GM12892 (cell line): ENCODE data around the gene CDK12.
"Not testable (repeated sequence)": the region's sequence is repeated elsewhere in the genome, so short reads cannot be mapped to it uniquely, and the experiment has no call there.

ENCODE experiments used
- DNase-seq: peaks from one replicate; pipeline ENCODE4 v3.0.0; 2011; ENCODE audit not compliant: insufficient read length
- FAIRE-seq: peaks from 2 replicates; lab custom pipeline; 2011; peaks lifted over from hg19 to GRCh38; lab: Jason Lieb, UNC
- POLR2A ChIP-seq: IDR thresholded peaks from 2 replicates; pipeline ENCODE4 v1.6.1; 2011; ENCODE audit warnings: low read depth, low read length, control low read depth
- POLR2AphosphoS5 ChIP-seq: IDR thresholded peaks from 2 replicates; pipeline ENCODE4 v1.6.1; 2011; ENCODE audit warnings: low read depth, low read length, control low read depth
- TAF1 ChIP-seq: IDR thresholded peaks from 2 replicates; pipeline ENCODE4 v1.6.1; 2011; ENCODE audit warnings: low read depth, mild to moderate bottlenecking, control low read depth, low read length, borderline replicate concordance

Gene CDK12

GRCh38 chr17:39517224-39517623 is 55.9 kb downstream of the CDK12 start:
- TF ChIP-seq POLR2A (no peak), POLR2AphosphoS5 (no peak), TAF1 (no peak)
- FAIRE-seq (no peak), DNase-seq (no peak)

DNA sequence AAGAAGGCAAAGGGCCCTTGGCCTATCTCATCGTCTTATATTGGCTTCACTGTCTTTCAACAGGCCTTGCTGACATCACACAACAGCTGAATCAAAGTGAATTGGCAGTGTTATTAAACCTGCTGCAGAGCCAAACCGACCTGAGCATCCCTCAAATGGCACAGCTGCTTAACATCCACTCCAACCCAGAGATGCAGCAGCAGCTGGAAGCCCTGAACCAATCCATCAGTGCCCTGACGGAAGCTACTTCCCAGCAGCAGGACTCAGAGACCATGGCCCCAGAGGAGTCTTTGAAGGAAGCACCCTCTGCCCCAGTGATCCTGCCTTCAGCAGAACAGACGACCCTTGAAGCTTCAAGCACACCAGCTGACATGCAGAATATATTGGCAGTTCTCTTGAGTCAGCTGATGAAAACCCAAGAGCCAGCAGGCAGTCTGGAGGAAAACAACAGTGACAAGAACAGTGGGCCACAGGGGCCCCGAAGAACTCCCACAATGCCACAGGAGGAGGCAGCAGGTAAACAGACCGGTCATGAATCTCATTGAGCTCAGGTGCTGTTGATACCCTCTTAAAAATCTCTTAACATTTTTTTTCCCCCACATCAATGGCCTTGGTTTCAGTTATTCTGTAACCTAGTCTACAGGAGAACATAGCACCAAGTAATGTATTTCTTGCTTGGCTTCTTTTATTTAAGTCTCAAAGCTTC is 64.7 kb downstream of the CDK12 start:
- DNase-seq (no peak), FAIRE-seq (no peak)
- TF ChIP-seq POLR2A = no peak
- TF ChIP-seq TAF1 = no peak

DNA sequence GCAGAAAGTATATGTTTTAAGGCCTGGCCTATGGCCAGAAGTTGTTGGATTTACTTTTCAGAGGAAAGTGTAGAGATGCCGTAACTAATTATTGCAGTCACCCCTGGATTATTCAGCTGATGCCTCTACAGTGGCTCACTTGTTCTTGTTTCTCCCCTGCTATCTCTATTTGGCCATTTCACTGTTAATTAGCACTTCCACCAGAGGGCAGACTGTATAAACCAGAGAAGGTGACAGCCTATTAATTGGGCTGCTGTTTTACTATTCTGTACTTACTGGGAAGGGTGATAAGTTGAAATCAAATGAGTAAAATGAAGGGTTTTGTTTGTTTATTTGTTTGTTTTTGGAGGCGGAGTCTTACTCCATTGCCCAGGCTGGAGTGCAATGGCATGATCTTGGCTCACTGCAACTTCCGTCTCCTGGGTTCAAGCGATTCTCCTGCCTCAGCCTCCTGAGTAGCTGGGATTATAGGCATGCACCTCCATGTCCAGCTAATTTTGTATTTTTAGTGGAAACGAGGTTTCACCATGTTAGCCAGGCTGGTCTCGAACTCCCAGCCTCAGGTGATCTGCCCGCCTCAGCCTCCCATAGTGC is 66.0 kb downstream of the CDK12 start:
- DNase-seq = no peak
- no peak for FAIRE-seq
- TF ChIP-seq POLR2A = no peak
- TF ChIP-seq TAF1 = no peak
- no peak for TF ChIP-seq POLR2AphosphoS5

DNA sequence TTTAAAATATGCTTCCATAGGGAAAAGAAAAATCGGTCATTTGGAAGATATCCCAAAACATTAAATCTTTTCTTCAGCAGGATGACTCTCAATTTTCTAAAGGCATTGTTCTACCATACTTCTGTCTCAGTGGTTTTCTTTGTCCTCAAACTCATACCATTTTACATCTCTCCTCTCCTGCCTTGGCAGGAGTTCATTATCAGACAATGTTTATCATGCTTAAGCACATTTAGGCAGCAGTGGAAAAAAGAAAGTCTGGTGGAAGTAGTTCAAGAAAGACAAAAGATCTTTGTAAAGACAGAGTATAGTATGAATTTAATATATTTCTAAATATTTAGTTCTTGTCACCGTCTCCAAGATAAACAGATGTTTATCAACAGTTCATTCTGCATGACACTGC is 68.2 kb downstream of the CDK12 start:
- FAIRE-seq (no peak), DNase-seq (no peak)
- TF ChIP-seq POLR2A (no peak), TAF1 (no peak), POLR2AphosphoS5 (no peak)

DNA sequence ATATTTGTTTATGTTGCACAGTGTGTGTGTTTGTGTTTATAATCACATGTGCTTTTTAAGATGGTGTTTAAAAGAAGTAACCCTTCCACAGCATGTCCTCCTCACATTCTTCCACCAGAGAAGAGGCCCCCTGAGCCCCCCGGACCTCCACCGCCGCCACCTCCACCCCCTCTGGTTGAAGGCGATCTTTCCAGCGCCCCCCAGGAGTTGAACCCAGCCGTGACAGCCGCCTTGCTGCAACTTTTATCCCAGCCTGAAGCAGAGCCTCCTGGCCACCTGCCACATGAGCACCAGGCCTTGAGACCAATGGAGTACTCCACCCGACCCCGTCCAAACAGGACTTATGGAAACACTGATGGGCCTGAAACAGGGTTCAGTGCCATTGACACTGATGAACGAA is 69.2 kb downstream of the CDK12 start:
- DNase-seq (no peak), FAIRE-seq (no peak)
- TF ChIP-seq TAF1 = no peak
- TF ChIP-seq POLR2AphosphoS5 = no peak
- TF ChIP-seq POLR2A = no peak

GRCh38 chr17:39531252-39531651 is 70.0 kb downstream of the CDK12 start:
- FAIRE-seq = no peak
- TF ChIP-seq POLR2AphosphoS5 (no peak), TAF1 (no peak), POLR2A (no peak)
- no peak for DNase-seq

DNA sequence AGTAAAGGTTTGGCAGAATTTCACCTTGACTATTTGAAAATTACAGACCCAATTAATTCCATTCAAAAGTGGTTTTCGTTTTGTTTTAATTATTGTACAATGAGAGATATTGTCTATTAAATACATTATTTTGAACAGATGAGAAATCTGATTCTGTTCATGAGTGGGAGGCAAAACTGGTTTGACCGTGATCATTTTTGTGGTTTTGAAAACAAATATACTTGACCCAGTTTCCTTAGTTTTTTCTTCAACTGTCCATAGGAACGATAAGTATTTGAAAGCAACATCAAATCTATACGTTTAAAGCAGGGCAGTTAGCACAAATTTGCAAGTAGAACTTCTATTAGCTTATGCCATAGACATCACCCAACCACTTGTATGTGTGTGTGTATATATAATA is 72.6 kb downstream of the CDK12 start:
- FAIRE-seq (no peak), DNase-seq (no peak)
- TF ChIP-seq POLR2A (no peak), POLR2AphosphoS5 (no peak), TAF1 (no peak)

DNA sequence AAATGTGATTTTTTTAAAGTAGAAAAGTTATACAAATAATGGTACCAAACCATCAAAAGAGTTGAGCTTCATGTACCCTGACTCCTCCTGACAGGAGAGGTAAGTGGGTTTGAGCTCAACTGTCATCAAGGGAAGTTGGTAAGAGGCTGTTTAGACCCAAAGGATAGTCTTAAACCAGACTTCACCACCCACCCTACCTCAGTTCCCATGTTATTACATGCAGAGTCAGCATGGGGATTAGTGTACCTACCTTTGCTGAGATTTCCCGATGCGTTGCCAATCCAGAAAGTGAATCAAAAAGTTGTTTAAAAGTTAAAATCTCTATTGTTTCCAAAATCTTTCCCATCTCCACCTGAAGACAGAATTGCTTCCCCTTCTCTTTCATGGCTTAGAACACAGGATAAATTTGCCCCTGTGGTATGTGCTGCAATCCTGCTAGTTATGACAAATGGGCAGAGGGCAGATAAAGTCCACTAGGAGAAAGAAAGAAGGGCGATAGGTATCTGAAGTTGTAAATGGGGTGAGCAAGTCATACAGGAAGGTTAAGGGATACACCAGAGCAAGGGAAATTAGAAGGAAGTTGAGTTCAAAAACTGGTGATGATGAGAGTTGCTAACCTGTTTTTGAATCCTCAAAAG is 73.6 kb downstream of the CDK12 start:
- TF ChIP-seq TAF1 (no peak), POLR2AphosphoS5 (no peak), POLR2A (no peak)
- no peak for DNase-seq
- FAIRE-seq = no peak

DNA sequence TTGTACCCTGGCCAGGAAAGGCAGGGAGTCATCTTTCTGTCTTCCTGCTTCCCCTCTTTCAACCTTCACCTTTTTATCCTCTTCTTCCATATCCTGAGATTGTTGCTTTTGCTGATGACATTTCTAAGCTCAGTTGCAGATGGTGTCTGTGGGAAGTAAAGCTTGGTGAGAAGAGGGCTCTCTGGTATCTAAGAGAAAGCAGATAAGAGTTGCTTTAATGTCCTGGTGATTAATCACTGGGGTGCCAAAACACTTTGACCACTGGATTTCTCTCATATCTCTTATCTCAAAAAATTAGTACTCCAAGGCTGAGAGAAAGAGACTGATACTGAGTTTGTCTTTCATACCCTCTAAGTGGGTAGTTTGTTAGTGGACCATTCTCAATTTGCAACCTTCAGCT is 75.2 kb downstream of the CDK12 start:
- FAIRE-seq (no peak), DNase-seq (no peak)
- TF ChIP-seq TAF1 = no peak
- TF ChIP-seq POLR2A = no peak
- no peak for TF ChIP-seq POLR2AphosphoS5

- not testable (repeated sequence) for DNase-seq, FAIRE-seq
Measured at GRCh38 chr17:39537364-39537763, 76.1 kb downstream of the CDK12 start.

DNA sequence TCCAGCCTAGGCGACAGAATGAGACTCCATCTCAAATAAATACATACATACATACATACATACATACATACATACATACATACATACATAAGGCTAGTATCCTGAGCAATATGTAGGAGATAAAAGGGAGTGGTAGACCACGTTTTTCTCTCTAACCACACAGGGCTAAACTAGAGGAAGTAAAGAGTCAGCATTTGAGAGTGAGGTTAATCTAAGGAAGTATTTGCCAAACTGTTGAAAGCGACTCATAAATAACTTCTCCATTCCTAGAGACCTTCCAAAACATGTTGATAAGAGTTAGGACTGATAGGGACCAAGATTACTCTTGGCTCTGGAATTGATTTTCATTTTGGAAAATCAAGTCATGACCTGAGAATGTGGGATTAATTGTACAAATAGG is 77.6 kb downstream of the CDK12 start:
- TF ChIP-seq TAF1 (no peak), POLR2AphosphoS5 (no peak), POLR2A (no peak)
- FAIRE-seq = no peak
- no peak for DNase-seq

GRCh38 chr17:39540611-39541010 is 79.3 kb downstream of the CDK12 start:
- DNase-seq (no peak), FAIRE-seq (no peak)
- TF ChIP-seq POLR2A (no peak), TAF1 (no peak), POLR2AphosphoS5 (no peak)
